Measurements from ENCODE around the gene PSPH. TPM values are rescaled to one million over a fixed set of nuclear protein-coding genes. Genes with fewer than 3 reads are reported as not detected.
"Not testable (repeated sequence)": the region's sequence is repeated elsewhere in the genome, so short reads cannot be mapped to it uniquely, and the experiment has no call there.

Gene PSPH
- total and polyA plus RNA-seq, 10 of the 15 experiments (the other 5 are each of a cell fraction or from before 2014, with no cell fraction given): 5.2 to 36.4 (median 23.9) TPM

GRCh38 chr7:56047446-56048116 is 3.7 kb downstream of the PSPH start:
- H4K20me1 ChIP-seq (ENCODE audit: control insufficient read depth, insufficient read depth); H3K27ac ChIP-seq (ENCODE audit: control insufficient read depth, insufficient read depth); H3K4me2 ChIP-seq (ENCODE audit: control insufficient read depth, insufficient read depth); DNase-seq (ENCODE audit: low read depth, low spot score); H3K27me3 ChIP-seq (replicated peaks in 1 of 2; ENCODE audit: control insufficient read depth in 2 of 2, insufficient read depth in 2 of 2, low read length in 1 of 2); H3K36me3 ChIP-seq (ENCODE audit: control insufficient read depth in 2 of 2, insufficient read depth in 2 of 2, low read length in 1 of 2); H3K9ac ChIP-seq (ENCODE audit: control insufficient read depth, insufficient read depth, low read length); FAIRE-seq; RAD21 ChIA-PET (ENCODE audit: unreplicated experiment); H2AFZ ChIP-seq (ENCODE audit: control insufficient read depth, low read depth, low read length); BruUV-seq (replicated peaks); ATAC-seq; H3K9me3 ChIP-seq (replicated peaks; ENCODE audit: control insufficient read depth, insufficient read depth, low read length); CTCF ChIA-PET; H3K4me1 ChIP-seq (ENCODE audit: control insufficient read depth, insufficient read depth, low read length); in situ Hi-C loops (cut with MboI); intact Hi-C loops (cut with micrococcal nuclease; ENCODE audit: unreplicated experiment); H3K4me3 ChIP-seq: not testable (repeated sequence)
- SMC1A ChIA-PET (ENCODE audit: uncharacterized antibody, unreplicated experiment): interaction anchor here (0.6 to 1.4 kb wide), 2 partner anchors 12 to 19 kb away, joined by 3 to 4 read pairs; no protein-coding TSS in a partner anchor
- H3K79me2 ChIP-seq (ENCODE audit: control insufficient read depth, insufficient read depth, low read length): peaks cover 29% of the 10 kb centered on the region
- WGBS (ENCODE audit: insufficient coverage, insufficient replicate concordance, low lambda C conversion rate, missing lambda C conversion rate): over 99% methylated on average over 11 of the region's 11 CpGs
- POLR2A ChIA-PET: interaction anchor here (1.0 kb wide), 1 partner anchor 15 kb away, joined by 7 read pairs; no protein-coding TSS in a partner anchor

- Histone ChIP-seq H3K9me3 (replicated peaks; ENCODE audit: control insufficient read depth, insufficient read depth, low read length) (no peaks in the 10 kb centered on the region), H2AFZ (ENCODE audit: control insufficient read depth, low read depth, low read length) (no peak overlapping the region), H3K27me3 (replicated peaks in 1 of 2; ENCODE audit: control insufficient read depth in 2 of 2, insufficient read depth in 2 of 2, low read length in 1 of 2) (no peaks in the 10 kb centered on the region), H3K4me1 (ENCODE audit: control insufficient read depth, insufficient read depth, low read length) (no peaks in the 10 kb centered on the region), H3K27ac (ENCODE audit: control insufficient read depth, insufficient read depth) (no peak overlapping the region), H3K9ac (ENCODE audit: control insufficient read depth, insufficient read depth, low read length) (no peak overlapping the region), H4K20me1 (ENCODE audit: control insufficient read depth, insufficient read depth) (no peaks in the 10 kb centered on the region), H3K4me3 (no peak overlapping the region), H3K4me2 (ENCODE audit: control insufficient read depth, insufficient read depth) (no peak overlapping the region), H3K79me2 (ENCODE audit: control insufficient read depth, insufficient read depth, low read length) (peaks cover 22% of the 10 kb centered on the region), H3K36me3 (ENCODE audit: control insufficient read depth in 2 of 2, insufficient read depth in 2 of 2, low read length in 1 of 2) (no peaks in the 10 kb centered on the region)
- intact Hi-C loops (cut with micrococcal nuclease; ENCODE audit: unreplicated experiment) (no loop called here), in situ Hi-C loops (cut with MboI) (no loop called here)
- TF ChIP-seq ATF7 (IDR thresholded peaks at IDR 0.05; ENCODE audit: low read depth) (no peak), YY1 (IDR thresholded peaks at IDR 0.05; ENCODE audit: low read depth, low read length) (no peak), E2F4 (IDR thresholded peaks at IDR 0.05; ENCODE audit: low read depth, low read length) (no peak), BACH1 (IDR thresholded peaks at IDR 0.05; ENCODE audit: borderline replicate concordance) (no peak), TAF1 (IDR thresholded peaks at IDR 0.05; ENCODE audit: borderline replicate concordance, low read depth, low read length) (no peak), SREBF1 (IDR thresholded peaks at IDR 0.05; ENCODE audit: low read length) (no peak)
- DNase-seq (ENCODE audit: low read depth, low spot score) (no peak), ATAC-seq (no peak), FAIRE-seq (no peak)
- BruUV-seq (replicated peaks): no TSS peak
- 82% methylated on average over 5 of the region's 5 CpGs for WGBS (ENCODE audit: insufficient coverage, insufficient replicate concordance, low lambda C conversion rate, missing lambda C conversion rate)
- ChIA-PET POLR2A (interaction anchor here (1.0 kb wide), 1 partner anchor 15 kb away, joined by 7 read pairs; no protein-coding TSS in a partner anchor), SMC1A (ENCODE audit: uncharacterized antibody, unreplicated experiment) (interaction anchor here (0.6 to 1.4 kb wide), 2 partner anchors 13 to 19 kb away, joined by 3 to 4 read pairs; no protein-coding TSS in a partner anchor), CTCF (interaction anchor here (1.2 kb wide), 1 partner anchor 28 kb away, joined by 3 read pairs; no protein-coding TSS in a partner anchor), RAD21 (ENCODE audit: unreplicated experiment) (no interaction called here)
Observed at GRCh38 chr7:56046721-56047445, 4.4 kb downstream of the PSPH start.

GRCh38 chr7:56045758-56046157 is 5.5 kb downstream of the PSPH start:
- H3K4me3 ChIP-seq; H2AFZ ChIP-seq (ENCODE audit: control insufficient read depth, low read depth, low read length); H4K20me1 ChIP-seq (ENCODE audit: control insufficient read depth, insufficient read depth); H3K36me3 ChIP-seq (ENCODE audit: control insufficient read depth in 2 of 2, insufficient read depth in 2 of 2, low read length in 1 of 2); in situ Hi-C loops (cut with MboI); DNase-seq (ENCODE audit: low read depth, low spot score); BruUV-seq (replicated peaks); ATAC-seq; H3K27me3 ChIP-seq (replicated peaks in 1 of 2; ENCODE audit: control insufficient read depth in 2 of 2, insufficient read depth in 2 of 2, low read length in 1 of 2); H3K27ac ChIP-seq (ENCODE audit: control insufficient read depth, insufficient read depth); H3K9ac ChIP-seq (ENCODE audit: control insufficient read depth, insufficient read depth, low read length); intact Hi-C loops (cut with micrococcal nuclease; ENCODE audit: unreplicated experiment); FAIRE-seq; RAD21 ChIA-PET (ENCODE audit: unreplicated experiment); SMC1A ChIA-PET (ENCODE audit: uncharacterized antibody, unreplicated experiment); H3K4me1 ChIP-seq (ENCODE audit: control insufficient read depth, insufficient read depth, low read length); H3K4me2 ChIP-seq (ENCODE audit: control insufficient read depth, insufficient read depth); H3K9me3 ChIP-seq (replicated peaks; ENCODE audit: control insufficient read depth, insufficient read depth, low read length): not testable (repeated sequence)
- WGBS (ENCODE audit: insufficient coverage, insufficient replicate concordance, low lambda C conversion rate, missing lambda C conversion rate): 100% methylated on average over 1 of the region's 2 CpGs
- CTCF ChIA-PET: interaction anchor here (1.2 kb wide), 1 partner anchor 29 kb away, joined by 3 read pairs; no protein-coding TSS in a partner anchor
- H3K79me2 ChIP-seq (ENCODE audit: control insufficient read depth, insufficient read depth, low read length): peaks cover 12% of the 10 kb centered on the region
- POLR2A ChIA-PET: interaction anchor here (0.7 kb wide), 1 partner anchor 318 kb away, joined by 4 read pairs; no protein-coding TSS in a partner anchor

Data from GM12878 (cell line).